NCI-H345 (cell line): Measurements from ENCODE around the gene ZMYND15.

ENCODE experiments used
- DNase-seq: peaks from one replicate; lab custom pipeline; 2025; lab: John Stamatoyannopoulos, UW

The ZMYND15 gene

DNA sequence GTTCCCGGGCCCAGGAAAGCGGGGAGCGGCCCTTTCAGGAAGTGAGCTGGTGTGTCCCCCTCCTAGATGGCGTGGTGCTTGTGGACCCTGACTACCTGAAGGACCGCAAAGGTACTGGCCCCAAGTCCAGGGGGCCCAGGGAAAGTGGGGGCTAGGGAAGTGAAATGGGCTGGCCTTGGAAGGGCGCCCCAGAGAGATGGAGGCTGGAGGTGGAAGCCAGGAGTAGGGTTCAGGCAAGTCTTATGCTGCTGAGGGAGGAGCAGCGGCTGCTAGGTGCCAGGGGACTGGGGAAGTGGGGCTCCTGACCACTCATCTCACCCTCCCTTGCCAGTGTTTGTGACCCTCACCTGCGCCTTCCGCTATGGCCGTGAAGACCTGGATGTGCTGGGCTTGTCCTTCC is 23.6 kb upstream of the ZMYND15 start:
- no peak for DNase-seq

DNA sequence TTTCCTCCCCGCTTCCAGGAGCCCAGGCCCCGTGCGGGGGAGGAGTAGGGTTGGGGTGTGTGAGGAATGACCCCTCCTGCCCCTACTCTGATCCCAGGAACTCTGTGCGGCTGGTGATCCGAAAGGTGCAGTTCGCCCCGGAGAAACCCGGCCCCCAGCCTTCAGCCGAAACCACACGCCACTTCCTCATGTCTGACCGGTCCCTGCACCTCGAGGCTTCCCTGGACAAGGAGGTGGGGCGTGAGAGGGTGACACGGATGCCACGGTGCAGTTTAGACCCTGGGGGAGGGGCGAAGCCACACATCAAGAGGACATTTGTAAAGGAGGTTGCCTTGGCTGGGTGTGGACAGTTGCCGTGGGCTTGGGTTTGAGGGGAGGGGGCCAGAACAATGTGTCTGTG is 21.8 kb upstream of the ZMYND15 start:
- DNase-seq: no peak

DNA sequence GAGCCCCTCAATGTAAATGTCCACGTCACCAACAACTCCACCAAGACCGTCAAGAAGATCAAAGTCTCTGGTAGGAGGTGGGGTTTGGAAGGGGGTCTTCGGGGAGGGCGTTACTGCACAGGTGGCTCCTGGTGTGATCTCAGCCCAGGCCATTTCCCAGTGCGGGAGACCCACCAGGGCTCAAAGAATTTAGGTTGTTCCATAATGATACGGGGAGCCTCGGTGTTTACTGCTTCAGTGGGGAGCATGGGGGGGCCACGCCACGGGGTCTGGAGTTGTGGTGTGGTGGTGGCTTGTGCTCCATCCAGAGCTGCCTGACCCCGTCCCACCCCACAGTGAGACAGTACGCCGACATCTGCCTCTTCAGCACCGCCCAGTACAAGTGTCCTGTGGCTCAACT is 21.4 kb upstream of the ZMYND15 start:
- DNase-seq: no peak

DNA sequence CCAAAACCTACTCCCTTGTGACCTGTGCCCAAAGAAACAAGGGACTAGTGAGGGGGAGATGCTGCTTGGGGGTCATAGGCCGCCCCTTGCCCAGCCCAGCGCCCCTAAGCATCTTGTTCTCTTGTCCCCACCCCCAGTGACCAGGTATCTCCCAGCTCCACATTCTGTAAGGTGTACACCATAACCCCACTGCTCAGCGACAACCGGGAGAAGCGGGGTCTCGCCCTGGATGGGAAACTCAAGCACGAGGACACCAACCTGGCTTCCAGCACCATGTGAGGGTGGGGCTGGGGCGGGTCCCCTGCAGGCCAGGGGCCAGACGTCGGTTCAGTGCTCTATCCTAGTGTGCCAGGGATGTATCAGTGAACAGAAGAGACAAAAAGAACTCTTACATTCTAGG is 20.5 kb upstream of the ZMYND15 start:
- DNase-seq: no peak

DNA sequence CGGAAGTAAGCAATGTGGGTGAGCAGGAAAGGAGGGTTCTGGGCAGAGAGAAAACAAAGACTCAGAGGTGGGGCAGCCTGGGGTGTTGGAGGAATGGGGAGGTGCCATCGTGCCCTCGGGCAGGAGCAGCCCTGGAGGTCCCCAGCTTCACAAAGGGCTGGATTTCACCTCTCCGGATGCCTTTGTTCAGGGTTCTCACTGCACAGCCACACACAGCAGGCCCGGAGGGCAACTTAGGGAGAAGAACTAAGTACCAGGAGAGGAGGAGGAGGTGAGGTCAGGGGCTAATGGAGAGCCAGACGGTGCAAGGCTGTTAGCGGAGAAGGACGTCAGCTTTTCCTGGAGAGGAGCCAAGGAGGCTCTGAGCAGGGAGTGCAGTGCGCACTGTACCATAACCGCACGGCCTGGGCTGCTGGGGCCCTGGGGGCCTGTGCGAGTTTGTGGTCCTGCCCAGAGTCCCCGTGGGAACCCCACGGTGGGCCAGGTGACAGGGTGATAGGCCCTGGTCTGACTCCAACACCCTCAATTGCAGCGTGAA is 19.9 kb upstream of the ZMYND15 start:
- DNase-seq: no peak

DNA sequence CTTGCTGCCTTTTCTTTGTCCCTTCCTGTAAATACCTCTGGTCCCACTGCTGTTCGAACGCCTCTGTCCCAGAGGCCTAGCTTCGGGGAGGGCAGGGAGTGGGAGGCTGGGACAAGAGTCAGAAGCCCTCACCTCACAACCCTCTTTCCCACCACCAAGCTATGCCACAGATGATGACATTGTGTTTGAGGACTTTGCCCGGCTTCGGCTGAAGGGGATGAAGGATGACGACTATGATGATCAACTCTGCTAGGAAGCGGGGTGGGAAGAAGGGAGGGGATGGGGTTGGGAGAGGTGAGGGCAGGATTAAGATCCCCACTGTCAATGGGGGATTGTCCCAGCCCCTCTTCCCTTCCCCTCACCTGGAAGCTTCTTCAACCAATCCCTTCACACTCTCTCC is 18.8 kb upstream of the ZMYND15 start:
- no peak for DNase-seq

DNA sequence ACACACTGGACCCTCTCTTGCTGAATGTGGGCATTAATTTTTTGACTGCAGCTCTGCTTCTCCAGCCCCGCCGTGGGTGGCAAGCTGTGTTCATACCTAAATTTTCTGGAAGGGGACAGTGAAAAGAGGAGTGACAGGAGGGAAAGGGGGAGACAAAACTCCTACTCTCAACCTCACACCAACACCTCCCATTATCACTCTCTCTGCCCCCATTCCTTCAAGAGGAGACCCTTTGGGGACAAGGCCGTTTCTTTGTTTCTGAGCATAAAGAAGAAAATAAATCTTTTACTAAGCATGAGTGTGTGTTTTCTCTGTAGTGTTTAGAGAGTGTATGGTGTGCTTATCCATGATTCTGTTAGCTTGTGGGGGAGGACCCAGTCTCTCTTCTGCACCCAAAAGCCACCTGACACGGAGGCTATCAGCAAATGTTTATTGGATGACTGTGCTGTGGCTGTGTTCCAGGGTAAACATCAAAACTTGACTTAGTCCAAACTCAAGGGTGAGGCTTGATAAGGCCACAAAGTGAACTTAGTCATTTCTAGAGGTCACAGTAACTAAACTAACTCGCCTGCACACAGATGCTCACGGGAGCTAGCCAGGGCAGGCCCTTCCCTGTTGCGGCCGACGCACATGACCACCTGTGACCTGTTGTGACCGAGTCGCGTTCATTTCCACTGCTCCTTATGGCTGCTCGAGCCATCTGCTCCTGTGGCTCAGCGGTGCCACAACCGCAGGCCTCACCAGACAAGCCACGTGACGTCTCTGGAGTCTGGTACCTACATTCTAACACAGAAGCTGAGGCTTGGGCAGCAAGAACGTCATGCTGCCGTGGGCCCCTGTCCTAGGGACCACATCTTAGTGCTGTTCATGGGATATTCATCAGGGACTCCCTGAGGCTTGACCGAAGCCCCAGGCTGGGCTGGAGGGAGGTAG is 18.2 kb upstream of the ZMYND15 start:
- DNase-seq: no peak

DNA sequence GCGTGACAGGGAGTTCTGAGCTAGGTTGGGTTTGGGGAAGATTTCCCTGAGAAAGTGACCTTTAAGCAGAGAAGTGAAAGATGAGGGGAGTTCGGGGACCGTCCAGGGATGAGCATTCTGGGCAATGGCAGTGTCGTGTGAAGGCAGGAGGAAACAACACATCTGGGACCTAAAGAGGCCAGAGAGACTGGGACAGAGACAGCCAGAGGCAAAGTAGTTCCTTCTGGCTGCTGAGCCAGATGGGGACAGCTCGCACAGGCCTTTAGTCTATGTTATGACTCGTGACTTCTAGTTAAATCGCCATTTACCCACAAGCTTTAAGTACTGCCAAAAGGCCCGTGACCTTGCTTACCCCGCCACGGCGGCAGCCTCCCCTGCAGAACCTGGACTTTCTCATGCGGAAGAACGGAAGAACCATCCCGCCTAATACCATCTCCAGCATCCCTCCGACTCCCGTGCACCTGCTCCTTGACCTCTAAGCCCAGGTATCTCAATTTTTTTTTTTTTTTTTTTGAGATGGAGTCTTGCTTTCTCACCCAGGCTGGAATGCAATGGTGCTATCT is 16.9 kb upstream of the ZMYND15 start:
- no peak for DNase-seq

DNA sequence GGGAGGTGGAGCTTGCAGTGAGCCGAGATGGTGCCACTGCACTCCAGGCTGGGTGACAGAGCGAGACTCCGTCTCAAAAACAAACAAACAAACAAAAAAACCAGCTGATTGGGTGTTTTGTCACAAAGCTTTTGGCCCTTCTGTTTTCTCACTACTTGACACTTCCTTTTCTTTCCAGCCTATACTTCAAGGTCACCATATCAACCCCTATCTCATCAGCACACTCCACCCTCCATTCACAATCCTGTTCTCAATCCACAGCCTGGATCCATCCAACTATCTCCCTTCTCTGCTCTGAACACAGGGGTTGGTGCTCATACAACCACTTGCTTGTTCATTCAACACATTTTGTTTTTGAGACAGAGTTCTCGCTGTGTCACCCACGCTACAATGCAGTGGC is 15.0 kb upstream of the ZMYND15 start:
- no peak for DNase-seq

DNA sequence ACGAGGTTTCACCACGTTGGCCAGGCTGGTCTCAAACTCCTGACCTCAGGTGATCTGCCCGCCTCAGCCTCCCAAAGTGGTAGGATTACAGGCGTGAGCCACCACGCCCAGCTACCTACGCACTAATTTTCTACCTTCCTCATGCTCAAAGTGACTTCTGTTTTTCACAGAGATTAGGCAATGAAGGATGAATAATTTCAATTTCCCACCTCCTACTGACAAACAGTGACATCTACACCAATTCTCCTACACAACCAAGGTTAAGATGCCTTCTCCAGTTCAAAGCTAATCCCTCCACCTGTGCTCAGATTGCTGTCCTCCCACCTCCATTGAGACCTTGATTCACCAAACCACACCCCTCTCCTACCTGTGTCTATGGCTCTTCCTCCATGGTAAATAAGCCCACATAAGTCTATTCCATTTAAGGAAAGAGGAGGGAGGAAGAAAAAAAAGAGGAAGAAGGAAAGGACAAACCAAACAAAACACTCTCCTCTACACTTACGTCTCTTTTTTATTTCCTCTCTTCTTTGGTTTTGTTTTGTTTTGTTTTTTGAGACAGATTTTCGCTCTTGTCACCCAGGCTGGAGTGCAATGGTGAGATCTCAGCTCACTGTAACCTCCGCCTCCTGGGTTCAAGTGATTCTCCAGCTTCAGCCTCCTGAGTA is 13.9 kb upstream of the ZMYND15 start:
- no peak for DNase-seq

DNA sequence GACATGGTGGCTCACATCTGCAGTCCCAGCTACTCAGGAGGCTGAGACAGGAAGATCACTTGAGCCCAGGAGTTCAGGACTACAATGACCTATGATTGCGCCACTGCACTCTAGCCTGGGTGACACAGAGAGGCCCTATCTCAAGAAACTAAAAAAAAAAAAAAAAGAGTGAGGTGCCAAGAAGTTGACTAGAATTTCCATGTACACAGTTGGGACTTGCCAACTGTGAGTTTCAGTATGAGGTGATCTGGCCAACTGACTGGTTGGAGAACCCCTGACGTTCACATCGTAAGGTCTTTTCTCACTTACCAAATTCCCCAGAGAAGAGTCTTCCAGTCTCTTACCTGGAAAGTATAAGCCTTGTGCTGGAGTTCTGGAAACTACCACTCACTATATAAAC is 11.5 kb upstream of the ZMYND15 start:
- DNase-seq: no peak

DNA sequence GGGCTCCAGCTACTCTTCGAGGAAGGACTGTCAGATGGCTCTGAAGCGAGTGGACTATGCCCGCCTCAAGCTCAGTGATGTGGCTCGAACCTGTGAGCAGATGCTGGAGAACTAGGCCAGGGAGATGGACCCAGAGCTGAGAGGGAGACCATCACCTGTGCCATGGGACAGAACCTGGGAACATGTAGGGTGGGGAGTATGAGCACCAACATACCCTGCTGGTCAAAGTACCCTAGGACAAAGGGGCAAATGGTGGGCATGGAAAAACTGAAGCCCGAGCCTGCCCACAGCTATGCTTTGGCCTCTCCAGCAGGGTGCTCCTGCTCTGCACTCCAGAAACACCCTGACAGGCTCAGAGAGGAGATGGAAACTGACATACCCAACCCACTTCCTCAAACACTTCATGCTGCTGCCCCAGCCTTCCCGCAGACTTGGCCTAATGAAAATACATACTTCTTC is 6.5 kb upstream of the ZMYND15 start:
- no peak for DNase-seq

DNA sequence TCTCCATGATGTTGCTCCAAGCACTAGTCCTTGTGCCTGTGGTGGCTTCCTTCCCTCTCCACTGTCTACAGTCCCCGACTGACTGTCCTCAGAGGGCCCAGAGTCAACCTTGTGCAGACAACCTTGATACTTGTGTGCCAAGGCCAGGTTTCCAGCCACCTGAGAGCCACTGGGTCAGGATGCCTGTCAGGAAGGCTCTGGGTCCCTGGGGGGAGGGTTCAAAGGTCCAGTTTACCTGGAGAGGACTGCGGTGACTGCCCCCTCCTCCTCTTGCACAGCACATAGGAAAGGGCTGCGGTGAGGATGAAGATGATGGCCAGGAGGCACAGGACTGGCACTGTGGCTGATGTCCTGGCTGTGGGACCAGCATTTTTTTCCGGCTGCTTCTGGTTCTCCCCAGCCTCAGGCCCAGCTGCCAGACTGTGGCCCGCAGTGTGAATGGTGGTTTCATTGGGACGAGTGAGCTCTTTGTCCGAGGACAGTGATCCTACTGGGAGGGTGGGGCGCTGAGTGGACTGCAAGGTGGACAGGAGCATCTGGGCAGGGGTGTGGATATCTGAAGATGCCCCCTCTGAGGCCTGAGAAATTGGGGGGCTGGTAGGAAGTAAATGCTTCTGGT is 4.7 kb upstream of the ZMYND15 start:
- DNase-seq: no peak

DNA sequence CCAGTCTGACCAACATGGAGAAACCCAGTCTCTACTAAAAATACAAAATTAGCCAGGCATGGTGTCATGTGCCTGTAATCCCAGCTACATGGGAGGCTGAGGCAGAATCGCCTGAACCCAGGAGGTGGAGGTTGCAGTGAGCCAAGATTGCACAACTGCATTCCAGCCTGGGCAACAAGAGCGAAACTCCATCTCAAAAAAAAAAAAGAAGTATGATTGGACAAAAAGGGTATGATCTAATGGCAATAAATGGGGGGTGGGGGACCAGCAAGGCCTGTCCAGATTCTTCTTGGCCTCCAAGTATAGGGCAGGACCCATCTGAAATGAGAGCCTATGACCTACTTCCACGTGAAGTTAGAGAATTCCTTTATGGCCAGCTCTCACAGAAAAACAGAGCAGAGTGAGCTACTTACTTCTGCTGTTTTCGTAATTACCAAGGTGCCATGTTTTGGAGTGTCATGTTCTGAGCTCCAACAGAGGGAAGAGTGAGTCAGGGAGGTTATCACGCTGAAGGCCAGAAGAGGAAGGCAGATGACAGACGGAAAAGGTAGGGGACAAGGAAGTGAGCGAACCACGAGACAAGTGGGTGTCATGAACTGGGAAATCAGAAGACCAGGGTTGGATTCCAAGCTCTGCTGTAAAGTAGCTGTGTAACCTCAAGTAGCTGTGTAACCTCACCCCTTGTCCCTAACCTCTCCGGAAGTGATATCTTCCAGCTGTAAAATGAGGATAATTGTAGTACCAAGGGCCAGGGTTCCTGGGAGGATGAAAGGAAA is 3.6 kb upstream of the ZMYND15 start:
- no peak for DNase-seq

DNA sequence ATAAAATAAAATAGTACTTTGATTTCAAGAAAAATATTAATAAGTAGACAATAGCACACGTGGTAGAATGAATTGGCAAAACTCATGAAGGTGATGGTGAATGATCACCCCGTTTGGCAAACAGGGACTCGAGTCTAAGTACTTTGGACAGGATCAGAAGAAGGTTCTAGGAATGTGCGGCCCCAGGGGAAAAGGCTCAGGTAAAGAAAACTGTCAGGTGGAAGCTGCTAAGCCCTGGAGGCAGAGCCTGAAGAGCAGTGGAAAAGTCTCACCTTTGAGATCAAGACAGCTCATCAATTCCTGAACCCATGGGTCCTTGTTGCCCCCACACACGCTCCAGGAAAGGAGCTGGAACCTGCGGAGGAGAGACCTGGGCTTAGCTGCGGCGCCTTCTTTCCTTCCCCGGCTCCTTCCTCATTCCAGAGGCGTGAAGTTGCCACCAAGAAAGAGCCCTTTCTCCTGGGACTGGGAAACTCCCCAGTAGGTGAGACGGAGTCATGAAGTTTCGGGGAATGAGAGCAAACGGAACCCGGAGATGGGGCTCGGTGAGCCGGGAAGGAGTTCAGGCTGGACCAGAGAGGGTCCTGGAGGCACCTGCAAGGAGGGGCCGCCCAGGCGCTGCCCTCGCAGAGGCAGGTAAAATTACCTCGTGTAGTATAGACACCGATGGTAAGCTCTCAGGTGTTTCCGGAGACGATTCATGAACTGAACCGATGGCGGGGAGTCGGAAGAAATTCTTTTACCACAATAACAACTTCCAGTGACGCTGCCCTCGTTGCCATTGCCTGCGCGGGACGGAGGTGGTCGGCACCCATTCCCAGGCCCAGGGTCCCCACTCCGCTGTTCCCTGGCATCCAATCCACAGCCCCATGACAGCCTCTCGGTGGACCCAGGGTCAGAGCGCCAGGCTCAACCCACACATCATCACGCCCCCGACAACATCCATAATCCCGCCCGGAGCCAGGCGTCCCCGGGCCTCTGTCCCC is 1.2 kb upstream of the ZMYND15 start:
- no peak for DNase-seq

DNA sequence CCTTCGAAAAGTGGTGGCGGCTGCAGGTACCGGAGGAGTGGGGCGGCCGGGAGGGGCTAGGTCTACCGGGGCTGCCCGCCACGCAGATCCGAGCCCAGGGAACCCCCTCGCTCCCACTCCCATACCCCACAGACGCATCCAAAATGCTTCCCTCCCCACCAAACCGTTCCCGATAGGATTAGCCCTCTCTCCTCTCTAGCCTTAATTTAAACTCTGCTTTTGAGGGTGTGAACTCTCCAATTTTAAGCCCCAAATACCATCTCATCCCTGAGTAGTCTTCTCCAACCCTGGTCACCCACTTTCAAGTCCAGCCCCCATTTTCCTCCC is 355 bp downstream of the ZMYND15 start:
- DNase-seq: no peak

DNA sequence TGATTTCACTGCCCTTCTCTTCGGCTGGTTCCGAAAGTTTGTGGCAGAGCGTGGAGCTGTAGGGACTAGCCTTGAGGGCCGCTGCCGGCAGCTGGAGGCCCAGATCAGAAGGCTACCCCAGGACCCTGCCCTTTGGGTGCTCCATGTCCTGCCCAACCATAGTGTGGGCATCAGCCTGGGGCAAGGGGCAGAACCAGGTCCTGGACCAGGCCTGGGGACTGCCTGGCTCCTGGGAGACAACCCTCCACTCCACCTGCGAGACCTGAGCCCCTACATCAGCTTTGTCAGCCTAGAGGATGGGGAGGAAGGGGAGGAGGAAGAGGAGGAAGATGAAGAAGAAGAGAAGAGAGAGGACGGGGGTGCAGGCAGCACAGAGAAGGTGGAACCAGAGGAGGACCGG is 951 bp downstream of the ZMYND15 start:
- no peak for DNase-seq

DNA sequence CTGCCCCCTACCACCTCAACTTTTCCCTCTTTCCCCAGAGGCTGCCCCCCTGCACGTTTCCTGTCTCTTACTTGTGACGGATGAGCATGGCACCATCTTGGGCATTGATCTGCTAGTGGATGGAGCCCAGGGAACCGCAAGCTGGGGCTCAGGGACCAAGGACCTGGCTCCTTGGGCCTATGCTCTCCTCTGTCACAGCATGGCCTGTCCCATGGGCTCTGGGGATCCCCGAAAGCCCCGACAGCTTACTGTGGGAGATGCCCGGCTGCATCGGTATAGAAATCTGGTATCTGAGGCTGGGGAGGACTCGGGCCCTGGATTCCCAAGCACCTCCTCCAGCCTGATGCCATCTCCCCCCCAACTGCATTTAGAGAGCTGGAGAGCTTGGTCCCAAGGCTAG is 1.9 kb downstream of the ZMYND15 start:
- DNase-seq: no peak

DNA sequence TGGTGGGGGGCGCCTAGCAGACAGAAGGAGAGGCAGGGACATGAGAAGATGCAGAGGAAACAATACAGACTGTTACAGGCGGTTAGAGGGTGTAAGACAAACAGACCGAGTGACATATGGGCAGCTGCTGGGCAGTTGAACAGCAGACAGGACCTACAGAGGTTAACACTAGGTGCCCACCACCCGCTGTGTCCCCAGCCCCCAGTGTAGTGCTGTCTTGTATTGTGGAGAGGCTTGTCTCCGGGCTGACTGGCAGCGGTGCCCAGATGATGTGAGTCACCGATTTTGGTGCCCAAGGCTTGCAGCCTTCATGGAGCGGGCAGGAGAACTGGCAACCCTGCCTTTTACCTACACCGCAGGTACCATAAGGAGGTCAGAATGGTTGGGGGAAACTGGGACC is 2.5 kb downstream of the ZMYND15 start:
- DNase-seq: no peak

DNA sequence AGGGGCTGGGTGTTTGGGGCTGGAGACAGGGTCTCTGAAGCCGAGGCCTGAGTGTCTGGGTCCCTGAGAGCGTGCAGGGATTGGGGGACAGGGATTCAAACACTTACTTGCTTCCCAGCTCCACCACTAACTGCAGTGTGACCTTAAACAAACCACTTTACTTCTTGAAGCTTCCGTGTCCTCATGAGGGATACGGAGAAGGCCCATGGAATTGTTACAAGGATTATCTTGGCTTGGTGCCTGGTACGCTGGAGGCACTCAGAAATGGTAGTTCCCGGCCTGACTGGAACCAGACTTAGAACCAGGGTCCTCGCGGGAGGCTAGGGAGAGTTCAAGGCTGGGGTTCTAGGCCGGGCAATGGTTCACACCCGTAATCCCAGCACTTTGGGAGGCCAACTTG is 3.0 kb downstream of the ZMYND15 start:
- DNase-seq: no peak

DNA sequence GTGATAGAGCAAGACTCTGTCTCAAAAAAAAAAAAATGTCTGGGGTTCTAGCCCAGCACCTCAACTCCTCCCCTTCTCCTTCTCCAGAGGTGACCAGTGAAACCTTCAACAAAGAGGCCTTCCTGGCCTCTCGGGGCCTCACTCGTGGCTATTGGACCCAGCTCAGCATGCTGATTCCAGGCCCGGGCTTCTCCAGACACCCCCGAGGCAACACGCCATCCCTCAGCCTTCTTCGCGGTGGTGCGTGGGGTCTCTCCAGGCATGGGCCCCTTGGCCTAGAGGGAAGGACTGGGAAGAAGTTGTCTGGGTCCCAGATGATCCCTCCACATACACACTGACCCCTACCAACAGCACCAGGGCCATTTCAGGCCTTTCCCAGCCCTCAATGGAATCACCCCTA is 3.6 kb downstream of the ZMYND15 start:
- DNase-seq: no peak
